Measurements from ENCODE around the gene TBC1D3I. TPM values are rescaled to one million over a fixed set of nuclear protein-coding genes. Genes with fewer than 3 reads are reported as not detected.
"Not testable (repeated sequence)": the region's sequence is repeated elsewhere in the genome, so short reads cannot be mapped to it uniquely, and the experiment has no call there.

The TBC1D3I gene
- total RNA-seq, 5 donors from 2014 or later (not counting 1 experiment from before 2014, with no cell fraction given), result 0.30 to 1.1 (median 0.61) TPM; not detected in 1

- H3K36me3 ChIP-seq (ENCODE audit: control insufficient read depth in 2 of 2, extremely low read depth in 1 of 2, insufficient read depth in 1 of 2, low read length in 1 of 2); CTCF ChIA-PET; H3K9me3 Mint-ChIP-seq; POLR2A ChIA-PET; H3K27ac Mint-ChIP-seq; ATAC-seq (replicated peaks in 1 of 4); H3K27me3 ChIP-seq (replicated peaks in 1 of 2; ENCODE audit: control insufficient read depth in 2 of 2, extremely low read depth in 1 of 2, insufficient read depth in 2 of 2, low read length in 1 of 2); H3K4me3 Mint-ChIP-seq; H3K27ac ChIP-seq (ENCODE audit: low read length); H3K4me3 ChIP-seq (ENCODE audit: control insufficient read depth in 1 of 2, extremely low read depth in 1 of 2, low read length in 1 of 2); H3K36me3 Mint-ChIP-seq; H3K9me3 ChIP-seq; DNase-seq: not testable (repeated sequence)
- H3K27me3 Mint-ChIP-seq, result peaks cover 10 to 27% of the 10 kb centered on the region in 2 donors
- 94% methylated on average over 2 of the region's 6 CpGs for WGBS (ENCODE audit: insufficient coverage)
- peaks cover 0 to 42% (median 13%) of the 10 kb centered on the region in 3 donors for H3K4me1 Mint-ChIP-seq
- peaks cover 0 to 54% of the 10 kb centered on the region in 2 experiments for H3K4me1 ChIP-seq (ENCODE audit: control insufficient read depth in 1 of 2, extremely low read depth in 1 of 2, insufficient read depth in 2 of 2, low read length in 2 of 2)
These were observed 57.0 kb downstream of the TBC1D3I start for GRCh38 chr17:36207383-36207782.

DNA sequence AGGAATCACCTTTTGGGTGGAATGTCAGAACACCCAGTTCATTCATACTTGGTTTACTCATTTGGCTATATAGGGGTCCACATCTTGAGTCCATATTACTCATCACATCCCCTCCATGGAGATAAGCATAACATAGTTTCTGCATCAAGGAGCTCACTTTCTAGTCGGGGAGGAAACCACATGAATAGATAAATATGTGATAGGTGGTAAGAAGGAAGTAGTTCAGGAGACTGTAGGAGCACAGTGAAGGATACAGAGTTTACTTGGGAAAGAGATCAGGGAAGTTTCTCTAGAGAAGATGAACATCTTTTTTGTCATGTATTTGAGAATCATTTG lies 57.9 kb downstream of the TBC1D3I start:
- not testable (repeated sequence) for ATAC-seq (replicated peaks in 1 of 4)
- H3K4me1 ChIP-seq (ENCODE audit: control insufficient read depth in 1 of 2, extremely low read depth in 1 of 2, insufficient read depth in 2 of 2, low read length in 2 of 2), result peaks cover 0 to 54% of the 10 kb centered on the region in 2 experiments

GRCh38 chr17:36205637-36206485 lies 58.5 kb downstream of the TBC1D3I start:
- Histone ChIP-seq H3K27ac (ENCODE audit: low read length) (no peak overlapping the region), H3K9me3 (no peaks in the 10 kb centered on the region), H3K36me3 (ENCODE audit: control insufficient read depth in 2 of 2, extremely low read depth in 1 of 2, insufficient read depth in 1 of 2, low read length in 1 of 2) (no peaks in the 10 kb centered on the region), H3K4me1 (ENCODE audit: control insufficient read depth in 1 of 2, extremely low read depth in 1 of 2, insufficient read depth in 2 of 2, low read length in 2 of 2) (peaks cover 0 to 52% of the 10 kb centered on the region in 2 experiments), H3K27me3 (replicated peaks in 1 of 2; ENCODE audit: control insufficient read depth in 2 of 2, extremely low read depth in 1 of 2, insufficient read depth in 2 of 2, low read length in 1 of 2) (no peaks in the 10 kb centered on the region), H3K4me3 (ENCODE audit: control insufficient read depth in 1 of 2, extremely low read depth in 1 of 2, low read length in 1 of 2) (no peak overlapping the region)
- no peak for DNase-seq
- ATAC-seq (replicated peaks in 1 of 4), result no peak
- no peaks in the 10 kb centered on the region for H3K9me3 Mint-ChIP-seq
- no peaks in the 10 kb centered on the region for H3K36me3 Mint-ChIP-seq
- peaks cover 0 to 44% (median 17%) of the 10 kb centered on the region in 3 donors for H3K4me1 Mint-ChIP-seq
- H3K27me3 Mint-ChIP-seq, result peaks cover 16 to 23% of the 10 kb centered on the region in 2 donors
- no peak overlapping the region for H3K4me3 Mint-ChIP-seq
- no peak overlapping the region for H3K27ac Mint-ChIP-seq
- ChIA-PET POLR2A (no interaction called here), CTCF (no interaction called here)
- no CpG with 5 or more reads among the region's 4 CpGs for WGBS (ENCODE audit: insufficient coverage)

More for the DNA sequence above, 57.9 kb downstream of the TBC1D3I start:
- H3K36me3 ChIP-seq (ENCODE audit: control insufficient read depth in 2 of 2, extremely low read depth in 1 of 2, insufficient read depth in 1 of 2, low read length in 1 of 2); H3K9me3 Mint-ChIP-seq; H3K36me3 Mint-ChIP-seq; H3K9me3 ChIP-seq; DNase-seq; H3K4me3 ChIP-seq (ENCODE audit: control insufficient read depth in 1 of 2, extremely low read depth in 1 of 2, low read length in 1 of 2); H3K27ac ChIP-seq (ENCODE audit: low read length); H3K4me3 Mint-ChIP-seq; CTCF ChIA-PET; H3K27me3 ChIP-seq (replicated peaks in 1 of 2; ENCODE audit: control insufficient read depth in 2 of 2, extremely low read depth in 1 of 2, insufficient read depth in 2 of 2, low read length in 1 of 2); POLR2A ChIA-PET; H3K27ac Mint-ChIP-seq: not testable (repeated sequence)
- WGBS (ENCODE audit: insufficient coverage), result no CpG with 5 or more reads among the region's 1 CpG
- peaks cover 13 to 23% of the 10 kb centered on the region in 2 donors for H3K27me3 Mint-ChIP-seq
- H3K4me1 Mint-ChIP-seq, result peaks cover 0 to 44% (median 17%) of the 10 kb centered on the region in 3 donors

DNA sequence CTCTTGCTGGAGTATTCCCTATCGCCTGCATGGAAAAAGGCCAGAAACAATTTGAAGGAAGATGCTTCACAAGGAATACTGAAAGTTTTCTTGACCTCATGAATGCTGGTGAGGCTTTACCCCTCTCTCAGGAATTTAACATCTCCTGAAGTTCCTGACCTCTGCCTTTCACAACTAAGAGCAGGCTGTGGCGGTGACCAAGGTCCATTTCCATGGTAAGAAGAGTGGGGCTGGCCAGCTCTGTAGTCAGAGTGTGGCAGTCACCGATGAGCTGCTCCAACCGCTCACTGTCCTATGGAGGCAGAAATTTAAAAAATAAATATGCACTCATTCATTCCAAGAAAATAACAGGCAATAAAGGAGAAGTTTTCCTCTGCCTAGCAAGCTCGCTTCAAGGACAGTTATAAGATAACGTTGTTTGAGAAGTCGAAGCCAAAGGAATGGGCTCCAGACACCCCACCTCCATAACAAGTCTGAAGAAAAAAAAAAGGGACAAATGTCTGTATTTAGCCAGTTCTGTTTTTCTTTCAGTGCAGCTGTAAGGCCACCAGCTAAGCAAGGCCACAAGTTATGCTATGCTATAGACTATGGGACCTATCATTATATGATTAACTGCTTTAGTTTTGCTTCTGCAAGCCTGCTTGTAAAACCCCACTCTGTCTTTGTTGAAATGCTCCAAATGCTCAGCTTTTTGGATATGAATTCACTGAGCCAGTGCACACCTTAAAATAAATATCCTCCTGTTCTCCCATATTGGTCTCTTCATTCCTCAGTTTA lies 59.5 kb downstream of the TBC1D3I start:
- Mint-ChIP-seq H3K27ac (no peak overlapping the region), H3K9me3 (no peaks in the 10 kb centered on the region), H3K27me3 (peaks cover 19 to 23% of the 10 kb centered on the region in 2 donors), H3K4me1 (peaks cover 0 to 40% (median 15%) of the 10 kb centered on the region in 3 donors), H3K36me3 (no peaks in the 10 kb centered on the region), H3K4me3 (no peak overlapping the region)
- H3K27me3 ChIP-seq (replicated peaks in 1 of 2; ENCODE audit: control insufficient read depth in 2 of 2, extremely low read depth in 1 of 2, insufficient read depth in 2 of 2, low read length in 1 of 2), result no peaks in the 10 kb centered on the region
- no peak overlapping the region for H3K27ac ChIP-seq (ENCODE audit: low read length)
- peaks cover 0 to 43% of the 10 kb centered on the region in 2 experiments for H3K4me1 ChIP-seq (ENCODE audit: control insufficient read depth in 1 of 2, extremely low read depth in 1 of 2, insufficient read depth in 2 of 2, low read length in 2 of 2)
- H3K4me3 ChIP-seq (ENCODE audit: control insufficient read depth in 1 of 2, extremely low read depth in 1 of 2, low read length in 1 of 2), result no peak overlapping the region
- ChIA-PET CTCF (interaction anchor here in 1 of 2 donors (0.7 kb wide), 1 partner anchor 106 kb away, joined by 3 read pairs; no protein-coding TSS in a partner anchor), POLR2A (no interaction called here)
- DNase-seq (no peak), ATAC-seq (replicated peaks in 1 of 4) (no peak)
- no peaks in the 10 kb centered on the region for H3K36me3 ChIP-seq (ENCODE audit: control insufficient read depth in 2 of 2, extremely low read depth in 1 of 2, insufficient read depth in 1 of 2, low read length in 1 of 2)
- H3K9me3 ChIP-seq, result no peaks in the 10 kb centered on the region
- no CpG with 5 or more reads among the region's 7 CpGs for WGBS (ENCODE audit: insufficient coverage)

Other genes with a start within 250 kb of the TBC1D3I start
- gene CCL23, start 246.6 kb downstream of the TBC1D3I start, total RNA-seq, result not detected
- gene CCL18, start 200.3 kb downstream of the TBC1D3I start, total RNA-seq, result not detected
- gene CCL3, start 174.4 kb downstream of the TBC1D3I start, total RNA-seq, result 1 to 10 TPM; 2.0 to 6.0 (median 4.8) TPM
- 10 to 100 TPM in 3 of 5 donors, 1 to 10 TPM in 2; 6.2 to 20.4 (median 16.1) TPM for gene CCL4, start 160.7 kb downstream of the TBC1D3I start, total RNA-seq
- gene TBC1D3B, start 87.9 kb downstream of the TBC1D3I start, total RNA-seq, result 10 to 100 TPM in 4 of 5 donors, 1 to 10 TPM in 1; 6.1 to 13.7 (median 12.2) TPM
- gene CCL3L1, start 67.8 kb downstream of the TBC1D3I start, total RNA-seq, result 1 to 10 TPM; 1.1 to 7.5 (median 1.4) TPM
- gene CCL4L2, start 53.5 kb downstream of the TBC1D3I start, total RNA-seq, result 10 to 100 TPM in 1 of 5 donors, 1 to 10 TPM in 4; 1.1 to 12.6 (median 2.2) TPM
- 1 to 10 TPM in 1 of 5 donors, not detected in 4; 4.9 TPM for gene TBC1D3G, start 59.3 kb upstream of the TBC1D3I start, total RNA-seq
- under 1 TPM in 1 of 5 donors, not detected in 4; 0.66 TPM for gene TBC1D3H, start 123.9 kb upstream of the TBC1D3I start, total RNA-seq
- 10 to 100 TPM; 44.2 to 54.6 (median 51.3) TPM for gene ZNHIT3, start 222.1 kb upstream of the TBC1D3I start, total RNA-seq

All from T-cell (primary cell).